K562 (cell line): ENCODE data around the gene SLC7A9. TPM values are rescaled to one million over a fixed set of nuclear protein-coding genes. Genes with fewer than 3 reads are reported as not detected.
A peak's percentile ranks its signal among the peaks of the same experiment; 100 is the strongest.

ENCODE experiments used
- ATAC-seq: fragments of 200-7000 bp; cut with Tn5 transposase; 3 replicates; pipeline ENCODE4 v1.9.1; 2020; ENCODE audit warnings: moderate library complexity
- BruUV-seq: library from RNA; stranded (reverse); fragments of 400-500 nt; replicated peaks from 2 replicates; lab custom pipeline; 2021; lab: Mats Ljungman, UMichigan
- CTCF ChIA-PET: fragments of 300-600 bp; formaldehyde crosslinking; extraction: SDS; loops from one replicate; lab custom pipeline; 2021; ENCODE audit warnings: low intra/inter-chr PET ratio; lab: Yijun Ruan, JAX
- POLR2A ChIA-PET: fragments of 300-600, 350-650 bp; sonication (Branson Sonifier 250); formaldehyde crosslinking; extraction: SDS; loops from one replicate; lab custom pipeline; 2021; ENCODE audit warnings: antibody characterized with exemption, inconsistent platforms; lab: Yijun Ruan, JAX
- DNase-seq, 4 experiments: peaks; one replicate each; pipeline versions ENCODE4 v3.0.0 to v3.0.0-alpha.2; 2011 to 2018; ENCODE audit warnings: low spot score in 3 of 4, mixed read lengths in 3 of 4; ENCODE audit errors: extremely low read depth in 1 of 4
- FAIRE-seq: peaks from 2 replicates; lab custom pipeline; 2011; peaks lifted over from hg19 to GRCh38; lab: Jason Lieb, UNC
- H2AFZ ChIP-seq: 2 replicates; pipeline ENCODE4 v1.6.0; 2011; ENCODE audit warnings: low read depth, low read length, control low read depth, inconsistent platforms
- H3K27ac ChIP-seq: fragments of 200-600 bp; 3 replicates; pipeline ENCODE4 v1.8.0; 2011; ENCODE audit warnings: low read depth, mild to moderate bottlenecking, control low read depth, inconsistent platforms, low read length, moderate library complexity, mixed read lengths; ENCODE audit errors: extremely low read depth
- H3K27me3 ChIP-seq, 2 experiments: fragments of 300-600 bp in 1 of 2; 2 replicates in 1 of 2; 3 replicates in 1 of 2; pipeline versions ENCODE4 v1.6.0 to v1.8.0; 2011; ENCODE audit warnings: inconsistent platforms in 2 of 2, low read length in 2 of 2, mild to moderate bottlenecking in 1 of 2, mixed read lengths in 1 of 2, moderate library complexity in 1 of 2; ENCODE audit not compliant: control insufficient read depth in 2 of 2, insufficient read depth in 2 of 2
- H3K36me3 ChIP-seq: fragments of 300-600 bp; 3 replicates; pipeline ENCODE4 v1.8.0; 2011; ENCODE audit warnings: mild to moderate bottlenecking, low read length, inconsistent platforms; ENCODE audit not compliant: control insufficient read depth, insufficient read depth
- H3K4me1 ChIP-seq, 2 experiments: fragments of 200-600 bp in 1 of 2; replicated peaks in 1 of 2; 2 replicates in 1 of 2; 3 replicates in 1 of 2; pipeline versions ENCODE4 v1.5.1 to v1.8.0; 2011; ENCODE audit warnings: inconsistent platforms in 2 of 2, low read length in 2 of 2, mild to moderate bottlenecking in 1 of 2, mixed read lengths in 1 of 2, moderate library complexity in 1 of 2; ENCODE audit not compliant: control insufficient read depth in 2 of 2, insufficient read depth in 2 of 2
- H3K4me2 ChIP-seq: 2 replicates; pipeline ENCODE4 v1.6.1; 2011; ENCODE audit warnings: low read length, control low read depth, inconsistent platforms, mixed read lengths; ENCODE audit not compliant: insufficient read depth
- H3K4me3 ChIP-seq: fragments of 200-600 bp; sonication (generic), shearing (Covaris generic); 2 replicates; pipeline ENCODE4 v1.5.1; 2016; ENCODE audit warnings: control low read depth, inconsistent platforms
- H3K79me2 ChIP-seq: fragments of 200-600 bp; 3 replicates; pipeline ENCODE4 v1.8.0; 2011; ENCODE audit warnings: low read length, inconsistent platforms; ENCODE audit not compliant: control insufficient read depth, insufficient read depth
- H3K9ac ChIP-seq, 2 experiments: 2 replicates each; pipeline versions ENCODE4 v1.6.0 to v1.6.1; 2011; ENCODE audit warnings: low read depth in 2 of 2, low read length in 2 of 2, control low read depth in 1 of 2, inconsistent platforms in 1 of 2, mild to moderate bottlenecking in 1 of 2, mixed read lengths in 1 of 2; ENCODE audit not compliant: insufficient read depth in 1 of 2
- H3K9me1 ChIP-seq: one replicate; pipeline ENCODE4 v1.6.0; 2011; ENCODE audit warnings: inconsistent platforms, mild to moderate bottlenecking, low read length, moderate library complexity; ENCODE audit not compliant: control insufficient read depth, insufficient read depth
- H3K9me3 ChIP-seq: replicated peaks from 2 replicates; pipeline ENCODE4 v1.5.1; 2011; ENCODE audit warnings: low read depth, low read length, inconsistent platforms; ENCODE audit not compliant: control insufficient read depth, insufficient read depth
- H4K20me1 ChIP-seq: replicated peaks from 2 replicates; pipeline ENCODE4 v1.6.1; 2011; ENCODE audit warnings: low read length, inconsistent platforms, mixed read lengths; ENCODE audit not compliant: control insufficient read depth, insufficient read depth
- CBFB ChIP-seq: sonication (generic); formaldehyde crosslinking; IDR thresholded peaks from 2 replicates; pipeline ENCODE4 v1.4.0; 2020; ENCODE audit warnings: mild to moderate bottlenecking, missing genetic modification reagents
- MEF2A ChIP-seq: IDR thresholded peaks from 2 replicates; pipeline ENCODE4 v1.6.1; 2011; ENCODE audit warnings: low read depth, mild to moderate bottlenecking, low read length, moderate library complexity; ENCODE audit not compliant: control insufficient read depth
- RBM17 ChIP-seq: fragments of 200-400 bp; formaldehyde crosslinking; IDR thresholded peaks from 2 replicates; pipeline ENCODE4 v1.6.1; 2017; ENCODE audit warnings: low read depth, mild to moderate bottlenecking, low read length, borderline replicate concordance
- SAP30 ChIP-seq: fragments of 200-600 bp; sonication (generic); IDR thresholded peaks from 2 replicates; pipeline ENCODE4 v1.6.1; 2012; ENCODE audit warnings: borderline replicate concordance, low read depth, mild to moderate bottlenecking, moderate library complexity, low read length, control low read depth, inconsistent platforms; ENCODE audit not compliant: insufficient read depth, poor library complexity, severe bottlenecking
- SP2 ChIP-seq: IDR thresholded peaks from 2 replicates; pipeline ENCODE4 v1.6.1; 2011; ENCODE audit warnings: mild to moderate bottlenecking, low read depth, low read length, moderate library complexity; ENCODE audit not compliant: poor library complexity, severe bottlenecking; ENCODE audit errors: extremely low read depth
- TSC22D4 ChIP-seq: fragments of 450-650 bp; IDR thresholded peaks from 2 replicates; pipeline ENCODE4 v1.6.1; 2016; ENCODE audit warnings: missing genetic modification characterization, missing biosample characterization, control low read depth
- WGBS: fragments of 100-300 bp; shearing (Covaris generic); methylation state at CpG from one replicate; pipeline ENCODE4 v1.1.6; 2016; ENCODE audit warnings: low coverage, mixed read lengths; ENCODE audit not compliant: insufficient coverage; ENCODE audit errors: missing lambda C conversion rate; 5-methylcytosine and 5-hydroxymethylcytosine counted together
- in situ Hi-C: fragments of 300-500 bp; cut with MboI; formaldehyde crosslinking; loops from 4 replicates; pipeline ENCODE4 v1.15.0; 2018; ENCODE audit warnings: inconsistent platforms, mixed read lengths
- intact Hi-C: fragments of 100-400 bp; cut with micrococcal nuclease; formaldehyde crosslinking; loops from 2 replicates; pipeline ENCODE4 v1.14.2; 2022
- polyA plus RNA-seq, 8 experiments: library from polyadenylated mRNA; depleted of rRNA in 4 of 8; stranded (reverse) in 5 of 8; unstranded in 3 of 8; fragments of >200 nt; fragmentation: Nextera tagmentation in 2 of 8; fragmentation: Illumina TruSeq in 1 of 8; extraction: Ambion mirVana in 2 of 8; extraction: Trizol in 1 of 8; gene quantifications; 2 replicates each; pipeline versions ENCODE4 v1.2.1 to v1.2.3, GENCODE V29; 2011 to 2014; ENCODE audit warnings: inconsistent platforms in 1 of 8, missing spikeins in 1 of 8
- total RNA-seq, 7 experiments: library from RNA; depleted of rRNA in 6 of 7; stranded (reverse); fragments of >200 nt in 6 of 7; fragmentation: Illumina TruSeq in 2 of 7; extraction: Trizol in 2 of 7; gene quantifications; 2 replicates each; pipeline versions ENCODE4 v1.2.1 to v1.2.3, GENCODE V29; 2011 to 2021; ENCODE audit warnings: low replicate concordance in 1 of 7
- TF ChIP-seq, protein P1 (sequence below): IDR thresholded peaks from 3 replicates; pipeline ENCODE4 v1.6.1; 2011; ENCODE audit warnings: borderline replicate concordance, mild to moderate bottlenecking; ENCODE audit not compliant: insufficient read length, insufficient read depth

The SLC7A9 gene
- total and polyA plus RNA-seq, 9 of the 15 experiments (the other 6 are each of a cell fraction or from before 2014, with no cell fraction given) = not detected

DNA sequence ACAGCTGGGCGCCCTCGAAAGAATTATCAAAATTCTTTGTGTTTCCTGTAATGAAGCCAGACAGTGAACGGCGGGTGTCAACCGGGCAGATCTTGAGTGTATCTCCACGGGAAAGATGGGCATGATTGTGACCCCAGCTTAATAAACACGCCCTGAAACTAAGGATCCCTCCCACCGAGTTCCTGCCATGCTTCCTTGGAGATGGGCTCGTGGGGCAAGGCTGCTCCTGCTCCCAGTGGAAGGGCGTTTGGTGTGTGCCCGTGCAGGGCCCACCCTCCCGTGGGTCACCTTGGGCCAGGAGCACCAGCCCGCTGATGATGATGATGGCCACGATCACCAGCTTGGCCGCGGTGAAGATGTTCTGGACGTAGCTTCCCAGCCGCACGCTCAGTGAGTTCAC lies 7.4 kb downstream of the SLC7A9 start:
- H3K36me3 ChIP-seq = no peaks in the 10 kb centered on the region
- intact Hi-C loops (no loop called here), in situ Hi-C loops (no loop called here)
- no peaks in the 10 kb centered on the region for H3K9me3 ChIP-seq
- no peaks in the 10 kb centered on the region for H3K79me2 ChIP-seq
- BruUV-seq = no TSS peak
- POLR2A ChIA-PET = no interaction called here
- ATAC-seq = no peak
- CTCF ChIA-PET = no interaction called here
- no peak overlapping the region for H3K27ac ChIP-seq
- no peak for DNase-seq
- no peaks in the 10 kb centered on the region for H3K9me1 ChIP-seq
- H4K20me1 ChIP-seq = no peaks in the 10 kb centered on the region
- H3K27me3 ChIP-seq = peaks cover 28 to 64% of the 10 kb centered on the region in 2 experiments; a peak in 4 of 5 replicates
- no peak overlapping the region for H3K4me2 ChIP-seq
- peak; percentile 24 for TF ChIP-seq SAP30
- TF ChIP-seq TSC22D4 (tag) = no peak
- FAIRE-seq = no peak
- no peak overlapping the region; a peak in 1 of 4 replicates for H3K9ac ChIP-seq
- 13% methylated on average over 19 of the region's 19 CpGs for WGBS
- no peak overlapping the region for H2AFZ ChIP-seq
- H3K4me3 ChIP-seq = no peak overlapping the region
- H3K4me1 ChIP-seq = peaks cover 0 to 16% of the 10 kb centered on the region in 2 experiments; a peak in 1 of 5 replicates

DNA sequence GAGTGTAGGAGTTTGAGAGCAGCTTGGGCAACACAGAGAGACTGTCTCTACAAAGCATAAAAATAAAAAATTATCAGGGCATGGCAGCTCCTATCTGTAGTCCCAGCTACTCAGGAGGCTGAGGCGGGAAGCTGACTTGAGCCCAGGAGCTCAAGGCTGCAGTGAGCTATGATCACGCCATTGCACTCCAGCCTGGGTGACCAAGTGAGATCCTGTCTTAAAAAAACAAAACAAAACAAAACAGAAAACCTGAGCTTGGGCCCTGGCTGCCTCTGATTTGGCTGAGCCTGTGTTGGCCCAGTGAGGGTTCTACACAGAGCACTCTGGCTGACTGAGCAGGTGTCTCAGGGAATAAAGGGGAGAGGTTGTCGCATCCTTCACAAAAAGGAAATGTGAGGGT lies 8.0 kb downstream of the SLC7A9 start:
- WGBS = 0% methylated on average over 3 of the region's 3 CpGs
- no peaks in the 10 kb centered on the region for H3K36me3 ChIP-seq
- H2AFZ ChIP-seq = no peak overlapping the region
- BruUV-seq = no TSS peak
- ChIA-PET CTCF (no interaction called here), POLR2A (no interaction called here)
- peaks cover 26 to 61% of the 10 kb centered on the region in 2 experiments; a peak in 4 of 5 replicates for H3K27me3 ChIP-seq
- in situ Hi-C loops = no loop called here
- no peaks in the 10 kb centered on the region for H3K9me3 ChIP-seq
- no peaks in the 10 kb centered on the region for H3K9me1 ChIP-seq
- H3K9ac ChIP-seq = no peak overlapping the region
- DNase-seq (no peak), FAIRE-seq (no peak), ATAC-seq (peak; percentile 25; the same call in 1 of the 3 replicates)
- TF ChIP-seq, protein P1, sequence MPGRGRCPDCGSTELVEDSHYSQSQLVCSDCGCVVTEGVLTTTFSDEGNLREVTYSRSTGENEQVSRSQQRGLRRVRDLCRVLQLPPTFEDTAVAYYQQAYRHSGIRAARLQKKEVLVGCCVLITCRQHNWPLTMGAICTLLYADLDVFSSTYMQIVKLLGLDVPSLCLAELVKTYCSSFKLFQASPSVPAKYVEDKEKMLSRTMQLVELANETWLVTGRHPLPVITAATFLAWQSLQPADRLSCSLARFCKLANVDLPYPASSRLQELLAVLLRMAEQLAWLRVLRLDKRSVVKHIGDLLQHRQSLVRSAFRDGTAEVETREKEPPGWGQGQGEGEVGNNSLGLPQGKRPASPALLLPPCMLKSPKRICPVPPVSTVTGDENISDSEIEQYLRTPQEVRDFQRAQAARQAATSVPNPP = no peak
- TF ChIP-seq RBM17 (no peak), SP2 (no peak), CBFB (no peak), MEF2A (no peak)
- no peak overlapping the region for H3K4me2 ChIP-seq
- no peak overlapping the region for H3K27ac ChIP-seq
- H3K4me1 ChIP-seq = peaks cover 0 to 16% of the 10 kb centered on the region in 2 experiments; a peak in 1 of 5 replicates
- intact Hi-C loops = no loop called here
- H3K79me2 ChIP-seq = no peaks in the 10 kb centered on the region
- H3K4me3 ChIP-seq = no peak overlapping the region
- no peaks in the 10 kb centered on the region for H4K20me1 ChIP-seq
